Measurements from ENCODE around the gene FXYD1. TPM values are rescaled to one million over a fixed set of nuclear protein-coding genes. Genes with fewer than 3 reads are reported as not detected.

The FXYD1 gene
- total RNA-seq (1 to 10 TPM in 4 of 5 donors, under 1 TPM in 1; 0.70 to 7.7 (median 4.8) TPM), total RNA-seq (0 reads per million in 29 experiments)
- 1.6 TPM for total RNA-seq (2013)

GRCh38 chr19:35138305-35138892 lies at the start of gene FXYD1:
Gene FXYD1, plus strand, starts transcription at chr19:35138824. Its CDS starts 1,256 bp downstream, at chr19:35140080.
- DNase-seq, result no peak
- H3K27me3 ChIP-seq (replicated peaks in 1 of 2; ENCODE audit: control insufficient read depth in 2 of 2, extremely low read depth in 1 of 2, insufficient read depth in 2 of 2, low read length in 1 of 2), result peaks cover 0 to 29% of the 10 kb centered on the region in 2 experiments
- no CpG with 5 or more reads among the region's 18 CpGs for WGBS (ENCODE audit: insufficient coverage)
- no peak within 1 kb of the TSS for H3K4me3 ChIP-seq (ENCODE audit: control insufficient read depth in 1 of 2, extremely low read depth in 1 of 2, low read length in 1 of 2)
- H3K36me3 ChIP-seq (ENCODE audit: control insufficient read depth in 2 of 2, extremely low read depth in 1 of 2, insufficient read depth in 1 of 2, low read length in 1 of 2), result no peaks in the 10 kb centered on the region
- Mint-ChIP-seq H3K9me3 (no peaks in the 10 kb centered on the region), H3K27ac (no peak within 1 kb of the TSS), H3K4me3 (no peak within 1 kb of the TSS), H3K4me1 (peaks cover 20 to 34% (median 26%) of the 10 kb centered on the region in 3 donors), H3K36me3 (no peaks in the 10 kb centered on the region), H3K27me3 (peaks cover 0 to 3% of the 10 kb centered on the region in 2 donors)
- CTCF ChIA-PET, result no interaction called here
- POLR2A ChIA-PET, result no interaction called here
- H3K9me3 ChIP-seq, result no peaks in the 10 kb centered on the region
- peaks cover 13 to 36% of the 10 kb centered on the region in 2 experiments for H3K4me1 ChIP-seq (ENCODE audit: control insufficient read depth in 1 of 2, extremely low read depth in 1 of 2, insufficient read depth in 2 of 2, low read length in 2 of 2)
- H3K27ac ChIP-seq (ENCODE audit: low read length), result no peak within 1 kb of the TSS
- no peak for ATAC-seq (replicated peaks in 1 of 4)

GRCh38 chr19:35089554-35089953 lies 49.1 kb upstream of the FXYD1 start:
- Mint-ChIP-seq H3K36me3 (no peaks in the 10 kb centered on the region), H3K4me3 (no peak overlapping the region), H3K9me3 (no peaks in the 10 kb centered on the region), H3K4me1 (peaks cover 7 to 17% (median 12%) of the 10 kb centered on the region in 3 donors), H3K27me3 (peaks cover 4 to 9% of the 10 kb centered on the region in 2 donors), H3K27ac (no peak overlapping the region)
- H3K4me1 ChIP-seq (ENCODE audit: control insufficient read depth in 1 of 2, extremely low read depth in 1 of 2, insufficient read depth in 2 of 2, low read length in 2 of 2), result peaks cover 0 to 26% of the 10 kb centered on the region in 2 experiments
- no peak overlapping the region for H3K4me3 ChIP-seq (ENCODE audit: control insufficient read depth in 1 of 2, extremely low read depth in 1 of 2, low read length in 1 of 2)
- ATAC-seq (replicated peaks in 1 of 4), result no peak
- no peaks in the 10 kb centered on the region for H3K9me3 ChIP-seq
- H3K36me3 ChIP-seq (ENCODE audit: control insufficient read depth in 2 of 2, extremely low read depth in 1 of 2, insufficient read depth in 1 of 2, low read length in 1 of 2), result no peaks in the 10 kb centered on the region
- no CpG with 5 or more reads among the region's 8 CpGs for WGBS (ENCODE audit: insufficient coverage)
- peaks cover 2 to 27% of the 10 kb centered on the region in 2 experiments for H3K27me3 ChIP-seq (replicated peaks in 1 of 2; ENCODE audit: control insufficient read depth in 2 of 2, extremely low read depth in 1 of 2, insufficient read depth in 2 of 2, low read length in 1 of 2)
- ChIA-PET CTCF (interaction anchor here in 1 of 2 donors (0.6 kb wide), 1 partner anchor 11 kb away, joined by 3 read pairs; no protein-coding TSS in a partner anchor), POLR2A (no interaction called here)
- no peak overlapping the region for H3K27ac ChIP-seq (ENCODE audit: low read length)
- no peak for DNase-seq

- Mint-ChIP-seq H3K4me1 (peaks cover 7 to 17% (median 12%) of the 10 kb centered on the region in 3 donors), H3K27ac (no peak overlapping the region), H3K4me3 (no peak overlapping the region), H3K9me3 (no peaks in the 10 kb centered on the region), H3K36me3 (no peaks in the 10 kb centered on the region), H3K27me3 (peaks cover 4 to 9% of the 10 kb centered on the region in 2 donors)
- ATAC-seq (replicated peaks in 1 of 4) (no peak), DNase-seq (no peak)
- H3K36me3 ChIP-seq (ENCODE audit: control insufficient read depth in 2 of 2, extremely low read depth in 1 of 2, insufficient read depth in 1 of 2, low read length in 1 of 2), result no peaks in the 10 kb centered on the region
- peaks cover 2 to 27% of the 10 kb centered on the region in 2 experiments for H3K27me3 ChIP-seq (replicated peaks in 1 of 2; ENCODE audit: control insufficient read depth in 2 of 2, extremely low read depth in 1 of 2, insufficient read depth in 2 of 2, low read length in 1 of 2)
- H3K4me1 ChIP-seq (ENCODE audit: control insufficient read depth in 1 of 2, extremely low read depth in 1 of 2, insufficient read depth in 2 of 2, low read length in 2 of 2), result peaks cover 0 to 24% of the 10 kb centered on the region in 2 experiments
- no peak overlapping the region for H3K4me3 ChIP-seq (ENCODE audit: control insufficient read depth in 1 of 2, extremely low read depth in 1 of 2, low read length in 1 of 2)
- ChIA-PET CTCF (interaction anchor here (0.5 to 0.7 kb wide), 3 partner anchors 11 to 492 kb away, joined by 3 to 8 read pairs (median 3); no protein-coding TSS in a partner anchor), POLR2A (no interaction called here)
- WGBS (ENCODE audit: insufficient coverage), result 58% methylated on average over 4 of the region's 9 CpGs
- H3K27ac ChIP-seq (ENCODE audit: low read length), result no peak overlapping the region
- H3K9me3 ChIP-seq, result no peaks in the 10 kb centered on the region
Observed at GRCh38 chr19:35090160-35090505, 48.5 kb upstream of the FXYD1 start.

GRCh38 chr19:35090506-35091214 lies 48.0 kb upstream of the FXYD1 start:
- Histone ChIP-seq H3K9me3 (no peaks in the 10 kb centered on the region), H3K4me1 (ENCODE audit: control insufficient read depth in 1 of 2, extremely low read depth in 1 of 2, insufficient read depth in 2 of 2, low read length in 2 of 2) (peaks cover 0 to 19% of the 10 kb centered on the region in 2 experiments), H3K4me3 (ENCODE audit: control insufficient read depth in 1 of 2, extremely low read depth in 1 of 2, low read length in 1 of 2) (no peak overlapping the region), H3K36me3 (ENCODE audit: control insufficient read depth in 2 of 2, extremely low read depth in 1 of 2, insufficient read depth in 1 of 2, low read length in 1 of 2) (no peaks in the 10 kb centered on the region), H3K27me3 (replicated peaks in 1 of 2; ENCODE audit: control insufficient read depth in 2 of 2, extremely low read depth in 1 of 2, insufficient read depth in 2 of 2, low read length in 1 of 2) (peaks cover 2 to 27% of the 10 kb centered on the region in 2 experiments), H3K27ac (ENCODE audit: low read length) (no peak overlapping the region)
- 25% methylated on average over 27 of the region's 36 CpGs for WGBS (ENCODE audit: insufficient coverage)
- Mint-ChIP-seq H3K4me1 (peaks cover 4 to 14% (median 10%) of the 10 kb centered on the region in 3 donors), H3K27ac (no peak overlapping the region), H3K4me3 (no peak overlapping the region), H3K9me3 (no peaks in the 10 kb centered on the region), H3K27me3 (peaks cover 4 to 9% of the 10 kb centered on the region in 2 donors), H3K36me3 (no peaks in the 10 kb centered on the region)
- CTCF ChIA-PET, result interaction anchor here in 1 of 2 donors (0.5 to 0.7 kb wide), 2 partner anchors 288 to 491 kb away, joined by 3 to 8 read pairs; no protein-coding TSS in a partner anchor
- POLR2A ChIA-PET, result no interaction called here
- peak; percentile 61 to 76 (median 68) for ATAC-seq (replicated peaks in 1 of 4)
- DNase-seq, result peak in 24 of 35 experiments; percentile 9 to 68 (median 25)

- Histone ChIP-seq H3K4me1 (ENCODE audit: control insufficient read depth in 1 of 2, extremely low read depth in 1 of 2, insufficient read depth in 2 of 2, low read length in 2 of 2) (peaks cover 0 to 8% of the 10 kb centered on the region in 2 experiments), H3K27ac (ENCODE audit: low read length) (no peak overlapping the region), H3K36me3 (ENCODE audit: control insufficient read depth in 2 of 2, extremely low read depth in 1 of 2, insufficient read depth in 1 of 2, low read length in 1 of 2) (no peaks in the 10 kb centered on the region), H3K9me3 (no peaks in the 10 kb centered on the region), H3K27me3 (replicated peaks in 1 of 2; ENCODE audit: control insufficient read depth in 2 of 2, extremely low read depth in 1 of 2, insufficient read depth in 2 of 2, low read length in 1 of 2) (peaks cover 2 to 27% of the 10 kb centered on the region in 2 experiments), H3K4me3 (ENCODE audit: control insufficient read depth in 1 of 2, extremely low read depth in 1 of 2, low read length in 1 of 2) (no peak overlapping the region)
- Mint-ChIP-seq H3K27ac (no peak overlapping the region), H3K4me1 (peaks cover 0 to 4% (median 4%) of the 10 kb centered on the region in 3 donors), H3K36me3 (no peaks in the 10 kb centered on the region), H3K27me3 (peaks cover 4 to 9% of the 10 kb centered on the region in 2 donors), H3K9me3 (no peaks in the 10 kb centered on the region), H3K4me3 (no peak overlapping the region)
- POLR2A ChIA-PET, result no interaction called here
- DNase-seq (no peak), ATAC-seq (replicated peaks in 1 of 4) (no peak)
- WGBS (ENCODE audit: insufficient coverage), result 96% methylated on average over 5 of the region's 5 CpGs
- CTCF ChIA-PET, result interaction anchor here in 1 of 2 donors (0.6 kb wide), 1 partner anchor 955 kb away, joined by 3 read pairs; no protein-coding TSS in a partner anchor
Observed at GRCh38 chr19:35093430-35093829, 45.2 kb upstream of the FXYD1 start.

- Mint-ChIP-seq H3K36me3 (no peaks in the 10 kb centered on the region), H3K27me3 (peaks cover 4 to 9% of the 10 kb centered on the region in 2 donors), H3K27ac (no peak overlapping the region), H3K4me3 (no peak overlapping the region), H3K4me1 (peaks cover 0 to 4% (median 4%) of the 10 kb centered on the region in 3 donors), H3K9me3 (no peaks in the 10 kb centered on the region)
- Histone ChIP-seq H3K36me3 (ENCODE audit: control insufficient read depth in 2 of 2, extremely low read depth in 1 of 2, insufficient read depth in 1 of 2, low read length in 1 of 2) (no peaks in the 10 kb centered on the region), H3K27ac (ENCODE audit: low read length) (no peak overlapping the region), H3K4me3 (ENCODE audit: control insufficient read depth in 1 of 2, extremely low read depth in 1 of 2, low read length in 1 of 2) (no peak overlapping the region), H3K4me1 (ENCODE audit: control insufficient read depth in 1 of 2, extremely low read depth in 1 of 2, insufficient read depth in 2 of 2, low read length in 2 of 2) (peaks cover 0 to 8% of the 10 kb centered on the region in 2 experiments), H3K27me3 (replicated peaks in 1 of 2; ENCODE audit: control insufficient read depth in 2 of 2, extremely low read depth in 1 of 2, insufficient read depth in 2 of 2, low read length in 1 of 2) (peaks cover 2 to 22% of the 10 kb centered on the region in 2 experiments), H3K9me3 (no peaks in the 10 kb centered on the region)
- no peak for ATAC-seq (replicated peaks in 1 of 4)
- 71% methylated on average over 11 of the region's 11 CpGs for WGBS (ENCODE audit: insufficient coverage)
- ChIA-PET POLR2A (no interaction called here), CTCF (interaction anchor here in 1 of 2 donors (0.5 kb wide), 1 partner anchor 99 kb away, joined by 6 read pairs; no protein-coding TSS in a partner anchor)
- no peak for DNase-seq
Observed at GRCh38 chr19:35093941-35094647, 44.5 kb upstream of the FXYD1 start.

Data from T-cell (primary cell).